GM12872 (cell line): ENCODE results near the gene FNDC1.

ENCODE experiments used
- TF ChIP-seq, protein P1 (sequence below): IDR thresholded peaks from 3 replicates; pipeline ENCODE4 v1.5.1; 2011; ENCODE audit warnings: low read depth, mild to moderate bottlenecking, low read length, moderate library complexity; ENCODE audit not compliant: insufficient read depth

The FNDC1 gene

GRCh38 chr6:159184559-159184958 is 15.4 kb downstream of the FNDC1 start:
- TF ChIP-seq, protein P1, sequence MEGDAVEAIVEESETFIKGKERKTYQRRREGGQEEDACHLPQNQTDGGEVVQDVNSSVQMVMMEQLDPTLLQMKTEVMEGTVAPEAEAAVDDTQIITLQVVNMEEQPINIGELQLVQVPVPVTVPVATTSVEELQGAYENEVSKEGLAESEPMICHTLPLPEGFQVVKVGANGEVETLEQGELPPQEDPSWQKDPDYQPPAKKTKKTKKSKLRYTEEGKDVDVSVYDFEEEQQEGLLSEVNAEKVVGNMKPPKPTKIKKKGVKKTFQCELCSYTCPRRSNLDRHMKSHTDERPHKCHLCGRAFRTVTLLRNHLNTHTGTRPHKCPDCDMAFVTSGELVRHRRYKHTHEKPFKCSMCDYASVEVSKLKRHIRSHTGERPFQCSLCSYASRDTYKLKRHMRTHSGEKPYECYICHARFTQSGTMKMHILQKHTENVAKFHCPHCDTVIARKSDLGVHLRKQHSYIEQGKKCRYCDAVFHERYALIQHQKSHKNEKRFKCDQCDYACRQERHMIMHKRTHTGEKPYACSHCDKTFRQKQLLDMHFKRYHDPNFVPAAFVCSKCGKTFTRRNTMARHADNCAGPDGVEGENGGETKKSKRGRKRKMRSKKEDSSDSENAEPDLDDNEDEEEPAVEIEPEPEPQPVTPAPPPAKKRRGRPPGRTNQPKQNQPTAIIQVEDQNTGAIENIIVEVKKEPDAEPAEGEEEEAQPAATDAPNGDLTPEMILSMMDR, result no peak

GRCh38 chr6:159190460-159190859 is 21.3 kb downstream of the FNDC1 start:
- TF ChIP-seq, protein P1, result no peak

DNA sequence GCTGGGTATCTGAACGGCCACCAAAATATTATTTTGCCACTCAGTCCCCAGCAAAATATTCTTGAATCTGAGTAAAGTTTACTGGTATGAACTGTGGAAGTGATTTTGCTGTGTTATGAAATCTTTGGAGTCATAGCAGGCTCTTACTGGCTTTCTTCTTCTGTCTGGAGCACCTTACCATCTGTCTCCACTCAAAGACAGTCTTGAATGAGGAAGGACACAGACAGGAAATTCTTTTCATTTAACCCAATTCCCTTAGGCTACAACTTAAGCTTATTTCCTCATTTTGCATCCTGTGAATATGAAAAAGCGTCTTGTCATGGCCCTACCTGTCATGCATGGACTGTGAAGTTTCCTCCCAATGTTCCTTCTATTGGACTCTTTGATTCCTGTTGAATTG is 24.7 kb downstream of the FNDC1 start:
- TF ChIP-seq, protein P1, result no peak

DNA sequence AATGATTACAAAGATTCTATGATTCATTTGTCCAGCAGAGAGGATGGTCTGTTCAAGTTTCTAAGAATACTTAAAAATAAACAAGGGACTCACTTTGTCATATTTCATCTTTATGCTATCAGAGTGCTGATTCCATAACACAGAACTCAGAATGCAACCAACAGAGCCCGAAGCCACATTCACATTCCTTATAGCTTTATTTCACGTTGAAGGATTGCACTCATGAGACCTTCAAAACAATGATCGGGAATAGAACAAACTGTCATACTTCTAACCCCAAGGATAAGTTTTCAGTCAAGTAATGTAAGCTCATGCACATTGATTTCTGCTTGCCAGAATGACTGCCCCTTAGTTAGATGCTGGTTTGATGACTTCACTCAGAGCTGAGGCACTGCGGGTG is 25.2 kb downstream of the FNDC1 start:
- TF ChIP-seq, protein P1, result no peak

DNA sequence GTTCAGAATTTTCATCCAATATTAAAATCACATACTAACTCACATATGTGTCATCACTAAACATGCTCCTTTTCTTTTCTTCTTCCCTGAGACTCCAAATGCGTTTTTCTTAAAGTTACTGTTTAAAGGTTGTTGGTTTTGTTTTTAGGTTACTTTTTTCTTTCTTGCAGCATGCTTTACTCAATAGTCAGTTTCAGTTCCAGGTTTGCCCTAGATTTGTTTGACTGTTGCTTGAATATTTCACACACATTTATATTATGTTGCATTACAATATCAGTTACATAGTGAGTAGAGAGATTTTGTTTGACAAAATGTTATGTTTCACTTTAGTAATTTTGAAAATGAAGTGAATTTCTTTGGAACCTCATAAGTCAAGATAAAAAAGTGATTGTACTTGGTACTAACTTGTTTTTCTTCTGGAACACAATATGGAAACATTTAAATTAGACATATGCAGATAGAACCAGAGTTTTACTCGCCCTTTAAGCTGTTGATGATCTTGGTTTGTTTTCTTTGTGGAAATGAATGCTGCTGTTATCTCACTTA is 27.3 kb downstream of the FNDC1 start:
- TF ChIP-seq, protein P1, result no peak

GRCh38 chr6:159197251-159197650 is 28.1 kb downstream of the FNDC1 start:
- TF ChIP-seq, protein P1, result no peak

- TF ChIP-seq, protein P1, result no peak
Measured at GRCh38 chr6:159201336-159201735, 32.1 kb downstream of the FNDC1 start.
